K562 (cell line): ENCODE measurements around the gene NEURL2. TPM values are rescaled to one million over a fixed set of nuclear protein-coding genes. Genes with fewer than 3 reads are reported as not detected.
A peak's percentile ranks its signal among the peaks of the same experiment; 100 is the strongest.

ENCODE experiments used
- ARID4B ChIP-seq: sonication (generic); formaldehyde crosslinking; IDR thresholded peaks from 2 replicates; pipeline ENCODE4 v1.8.0; 2022; ENCODE audit warnings: mild to moderate bottlenecking, missing genetic modification reagents
- BRD9 ChIP-seq: fragments of 450-650 bp; IDR thresholded peaks from 2 replicates; pipeline ENCODE4 v1.6.1; 2018; ENCODE audit warnings: low read depth; ENCODE audit not compliant: partially characterized antibody
- CTBP1 ChIP-seq: fragments of 450-650 bp; IDR thresholded peaks from 2 replicates; pipeline ENCODE4 v1.6.1; 2016; ENCODE audit warnings: borderline replicate concordance
- CXXC5 ChIP-seq: fragments of 250-450 bp; sonication (Bioruptor Pico); IDR thresholded peaks from 2 replicates; pipeline ENCODE4 v1.8.0; 2022; ENCODE audit warnings: inconsistent platforms, mild to moderate bottlenecking, moderate library complexity
- HDAC6 ChIP-seq: IDR thresholded peaks from 2 replicates; pipeline ENCODE4 v1.6.1; 2012; ENCODE audit warnings: low read depth, mild to moderate bottlenecking, control low read depth, inconsistent platforms, low read length, moderate library complexity
- IRF2 ChIP-seq: sonication (generic); formaldehyde crosslinking; IDR thresholded peaks from 2 replicates; pipeline ENCODE4 v1.8.1; 2022; ENCODE audit warnings: mild to moderate bottlenecking, missing genetic modification reagents
- NCOA6 ChIP-seq: fragments of 450-650 bp; IDR thresholded peaks from 2 replicates; pipeline ENCODE4 v1.6.1; 2017; ENCODE audit warnings: mild to moderate bottlenecking
- NR2C1 ChIP-seq, 2 experiments: fragments of 450-650 bp; IDR thresholded peaks; 2 replicates each; pipeline ENCODE4 v1.6.1; 2017; ENCODE audit warnings: mild to moderate bottlenecking in 2 of 2, antibody characterized with exemption in 1 of 2, inconsistent platforms in 1 of 2, missing compliant biosample characterization in 1 of 2, missing genetic modification characterization in 1 of 2
- NRF1 ChIP-seq, 2 experiments: fragments of 450-650 bp; IDR thresholded peaks in 1 of 2; conservative IDR thresholded peaks in 1 of 2; 2 replicates each; pipeline ENCODE4 v1.6.1; 2014; ENCODE audit warnings: mild to moderate bottlenecking in 2 of 2
- RBM14 ChIP-seq: fragments of 200-400 bp; formaldehyde crosslinking; IDR thresholded peaks from 2 replicates; pipeline ENCODE4 v1.6.1; 2018; ENCODE audit warnings: low read depth, mild to moderate bottlenecking, low read length, moderate library complexity, borderline replicate concordance; ENCODE audit not compliant: insufficient read depth
- RBM39 ChIP-seq: fragments of 200-400 bp; formaldehyde crosslinking; optimal IDR thresholded peaks from 2 replicates; pipeline ENCODE3; 2018; ENCODE audit warnings: low read depth, low read length
- SETDB1 ChIP-seq: IDR thresholded peaks from one replicate; pipeline ENCODE4 v1.6.1; 2012; ENCODE audit warnings: low read length, control low read depth, inconsistent platforms
- SOX6 ChIP-seq: fragments of 450-650 bp; IDR thresholded peaks from 2 replicates; pipeline ENCODE4 v1.6.1; 2014; ENCODE audit warnings: mild to moderate bottlenecking
- TAF7 ChIP-seq: fragments of 450-650 bp; IDR thresholded peaks from 2 replicates; pipeline ENCODE4 v1.6.1; 2016; ENCODE audit warnings: missing genetic modification characterization, missing compliant biosample characterization
- TCFL5 ChIP-seq: fragments of 250-450 bp; sonication (Bioruptor Pico); conservative IDR thresholded peaks from 2 replicates; pipeline ENCODE4 v1.6.1; 2021; ENCODE audit warnings: mild to moderate bottlenecking, moderate library complexity, matching md5 sums
- TEAD1 ChIP-seq, 2 experiments: fragments of 450-650 bp in 1 of 2; sonication (generic) in 1 of 2; formaldehyde crosslinking; IDR thresholded peaks; 2 replicates each; pipeline versions ENCODE4 v1.4.0 to v1.8.0; 2020 to 2022; ENCODE audit warnings: mild to moderate bottlenecking in 2 of 2, missing genetic modification reagents in 1 of 2
- ZBTB33 ChIP-seq: sonication (generic); formaldehyde crosslinking; IDR thresholded peaks from 2 replicates; pipeline ENCODE4 v1.8.1; 2023; ENCODE audit warnings: mild to moderate bottlenecking, missing genetic modification reagents
- ZC3H8 ChIP-seq: fragments of 450-650 bp; IDR thresholded peaks from 2 replicates; pipeline ENCODE4 v1.6.1; 2017
- ZFX ChIP-seq: sonication (generic); formaldehyde crosslinking; IDR thresholded peaks from 2 replicates; pipeline ENCODE4 v1.8.0; 2022; ENCODE audit warnings: mild to moderate bottlenecking, missing genetic modification reagents, moderate library complexity
- ZNF224 ChIP-seq: sonication (generic); formaldehyde crosslinking; IDR thresholded peaks from 2 replicates; pipeline ENCODE4 v1.8.0; 2022; ENCODE audit warnings: mild to moderate bottlenecking, missing genetic modification reagents
- ZNF655 ChIP-seq: fragments of 250-450 bp; sonication (Bioruptor Pico); IDR thresholded peaks from 2 replicates; pipeline ENCODE4 v1.5.0; 2021
- polyA plus RNA-seq, 8 experiments: library from polyadenylated mRNA; depleted of rRNA in 4 of 8; stranded (reverse) in 5 of 8; unstranded in 3 of 8; fragments of >200 nt; fragmentation: Nextera tagmentation in 2 of 8; fragmentation: Illumina TruSeq in 1 of 8; extraction: Ambion mirVana in 2 of 8; extraction: Trizol in 1 of 8; gene quantifications; 2 replicates each; pipeline versions ENCODE4 v1.2.1 to v1.2.3, GENCODE V29; 2011 to 2014; ENCODE audit warnings: inconsistent platforms in 1 of 8, missing spikeins in 1 of 8
- total RNA-seq, 7 experiments: library from RNA; depleted of rRNA in 6 of 7; stranded (reverse); fragments of >200 nt in 6 of 7; fragmentation: Illumina TruSeq in 2 of 7; extraction: Trizol in 2 of 7; gene quantifications; 2 replicates each; pipeline versions ENCODE4 v1.2.1 to v1.2.3, GENCODE V29; 2011 to 2021; ENCODE audit warnings: low replicate concordance in 1 of 7

The NEURL2 gene
- total and polyA plus RNA-seq, 9 of the 15 experiments (the other 6 are each of a cell fraction or from before 2014, with no cell fraction given), result 0.22 to 1.9 (median 0.50) TPM; not detected in 1

- TF ChIP-seq SOX6 (no peak), ZNF655 (CRISPR knock-in tag) (no peak), BRD9 (peak; percentile 46), NR2C1 (IDR thresholded peaks at IDR 0.05) (peak; percentile 73), NR2C1 (tag; IDR thresholded peaks at IDR 0.05) (peak; percentile 80), ARID4B (no peak), IRF2 (CRISPR knock-in tag) (no peak), RBM39 (no peak), ZBTB33 (CRISPR knock-in tag) (0 out of 2 replicates have a peak, but pooled peaks have one; percentile 21), CTBP1 (peak; percentile 12; the same call in 1 of the 2 replicates), ZC3H8 (no peak), NCOA6 (no peak), SETDB1 (no peak), ZFX (CRISPR knock-in tag) (peak; percentile 63), HDAC6 (no peak), CXXC5 (CRISPR knock-in tag) (peak; percentile 15; the same call in 1 of the 2 replicates), RBM14 (no peak), ZNF224 (no peak), TCFL5 (CRISPR knock-in tag) (no peak), TEAD1 (CRISPR knock-in tag; IDR thresholded peaks at IDR 0.05) (no peak), TAF7 (tag) (no peak), NRF1 (conservative IDR thresholded peaks at IDR 0.05 in 1 of 2, IDR thresholded peaks at IDR 0.05 in 1 of 2) (0 out of 4 replicates have a peak, but pooled peaks of 1 of the 2 experiments have one; percentile 10)
Measured at GRCh38 chr20:45909817-45910669, 19.0 kb upstream of the NEURL2 start (continued).
